B cell (primary cell): ENCODE results near the gene KPNA3. TPM values are rescaled to one million over a fixed set of nuclear protein-coding genes. Genes with fewer than 3 reads are reported as not detected.

Experiments used
- ATAC-seq: fragments of 200-7000 bp; cut with Tn5 transposase; one replicate; pipeline ENCODE4 v1.10.0; 2021; ENCODE audit warnings: low read depth, mild to moderate bottlenecking, moderate number of reproducible peaks, moderate library complexity
- CTCF ChIA-PET: fragments of 350-600 bp; sonication (Branson Sonifier 250); formaldehyde crosslinking; loops from one replicate; lab custom pipeline; 2021; ENCODE audit warnings: antibody characterized with exemption, inconsistent platforms; lab: Charles Lee
- POLR2A ChIA-PET: fragments of 350-600 bp; sonication (Branson Sonifier 250); formaldehyde crosslinking; loops from one replicate; lab custom pipeline; 2021; ENCODE audit warnings: antibody characterized with exemption; lab: Charles Lee
- DNase-seq: peaks from one replicate; pipeline ENCODE4 v3.0.0; 2013
- H2AFZ ChIP-seq: 2 replicates; pipeline ENCODE4 v1.6.1; 2012; ENCODE audit warnings: mild to moderate bottlenecking, low read depth, low read length; ENCODE audit not compliant: insufficient read depth, poor library complexity, severe bottlenecking
- H3K27ac ChIP-seq, 2 donors: 1 replicate in 1 of 2; 2 replicates in 1 of 2; pipeline ENCODE4 v1.5.1; 2012 to 2013; ENCODE audit warnings: low read length in 2 of 2, mild to moderate bottlenecking in 2 of 2, moderate library complexity in 1 of 2
- H3K27me3 ChIP-seq, 4 experiments: fragments of 200-600 bp in 1 of 4; sonication (generic) in 1 of 4; replicated peaks in 1 of 4; 1 replicate in 2 of 4; 2 replicates in 2 of 4; pipeline versions ENCODE4 v1.6.1 to v1.7.0; 2013 to 2016; ENCODE audit warnings: low read length in 3 of 4, mild to moderate bottlenecking in 2 of 4, mixed read lengths in 1 of 4, moderate library complexity in 1 of 4; ENCODE audit not compliant: insufficient read depth in 4 of 4, control insufficient read depth in 3 of 4; ENCODE audit errors: control extremely low read depth in 1 of 4
- H3K36me3 ChIP-seq, 2 experiments: replicated peaks in 1 of 2; 1 replicate in 1 of 2; 2 replicates in 1 of 2; pipeline versions ENCODE4 v1.6.1 to v1.7.1; 2013; ENCODE audit warnings: low read length in 1 of 2; ENCODE audit not compliant: insufficient read depth in 2 of 2, control insufficient read depth in 1 of 2; ENCODE audit errors: control extremely low read depth in 1 of 2, extremely low read depth in 1 of 2
- H3K4me1 ChIP-seq, 2 donors: fragments of 200-600 bp in 1 of 2; sonication (generic) in 1 of 2; 1 replicate in 1 of 2; 2 replicates in 1 of 2; pipeline versions ENCODE4 v1.5.1 to v1.6.1; 2013 to 2017; ENCODE audit warnings: low read length in 2 of 2; ENCODE audit not compliant: control insufficient read depth in 2 of 2, insufficient read depth in 2 of 2
- H3K4me2 ChIP-seq: replicated peaks from 2 replicates; pipeline ENCODE3; 2012; ENCODE audit warnings: mild to moderate bottlenecking, low read depth, low read length; ENCODE audit not compliant: poor library complexity, severe bottlenecking
- H3K4me3 ChIP-seq, 5 experiments: fragments of 200-600 bp in 1 of 5; sonication (generic) in 1 of 5; 1 replicate in 3 of 5; 2 replicates in 2 of 5; pipeline versions ENCODE4 v1.5.1 to v1.7.0; 2011 to 2016; ENCODE audit warnings: low read length in 4 of 5, mild to moderate bottlenecking in 4 of 5, low read depth in 2 of 5, control low read depth in 1 of 5, moderate library complexity in 1 of 5; ENCODE audit not compliant: insufficient read depth in 1 of 5; ENCODE audit errors: control extremely low read depth in 1 of 5, extremely low read depth in 1 of 5
- H3K79me2 ChIP-seq: fragments of 200-600 bp; sonication (generic); one replicate; pipeline ENCODE4 v1.6.0; 2016; ENCODE audit warnings: low read length; ENCODE audit not compliant: control insufficient read depth, insufficient read depth
- H3K9ac ChIP-seq: fragments of 200-600 bp; sonication (generic); 2 replicates; pipeline ENCODE4 v1.6.1; 2017; ENCODE audit warnings: mild to moderate bottlenecking, low read length, moderate library complexity
- H3K9me3 ChIP-seq, 3 donors: one replicate each; pipeline versions ENCODE4 v1.6.1 to v1.7.1; 2013; ENCODE audit warnings: low read length in 2 of 3; ENCODE audit not compliant: control insufficient read depth in 2 of 3, insufficient read depth in 1 of 3; ENCODE audit errors: control extremely low read depth in 1 of 3
- H4K20me1 ChIP-seq: 2 replicates; pipeline ENCODE4 v1.6.0; 2012; ENCODE audit warnings: mild to moderate bottlenecking, low read length; ENCODE audit not compliant: insufficient read depth, control insufficient read depth, poor library complexity, severe bottlenecking
- H3K27ac Mint-ChIP-seq: one replicate; pipeline ENCODE4 v1.8.0; 2021; ENCODE audit warnings: mixed read lengths
- H3K27me3 Mint-ChIP-seq: one replicate; pipeline ENCODE4 v1.8.0; 2021; ENCODE audit warnings: mixed read lengths
- H3K4me1 Mint-ChIP-seq: one replicate; pipeline ENCODE4 v1.8.0; 2021; ENCODE audit warnings: mixed read lengths
- H3K4me3 Mint-ChIP-seq: one replicate; pipeline ENCODE4 v1.8.0; 2021; ENCODE audit warnings: mixed read lengths
- H3K9me3 Mint-ChIP-seq: one replicate; pipeline ENCODE4 v1.8.0; 2022; ENCODE audit warnings: mixed read lengths; ENCODE audit not compliant: insufficient read depth
- CTCF ChIP-seq: fragments of 200-600 bp; IDR thresholded peaks from one replicate; pipeline ENCODE4 v1.8.0; 2022; ENCODE audit warnings: antibody characterized with exemption, mild to moderate bottlenecking
- EZH2 ChIP-seq: IDR thresholded peaks from 2 replicates; pipeline ENCODE4 v1.6.1; 2012; ENCODE audit warnings: borderline replicate concordance, low read depth, mild to moderate bottlenecking, moderate library complexity, low read length; ENCODE audit not compliant: insufficient read depth, poor library complexity, severe bottlenecking
- WGBS: methylation state at CpG from one replicate; pipeline ENCODE4 v1.1.5; 2013; ENCODE audit warnings: missing lambda C conversion rate; ENCODE audit not compliant: insufficient coverage; 5-methylcytosine and 5-hydroxymethylcytosine counted together
- intact Hi-C: fragments of 100-400 bp; cut with micrococcal nuclease; formaldehyde crosslinking; loops from one replicate; pipeline ENCODE4 v1.10.0; 2022
- polyA plus RNA-seq: library from polyadenylated mRNA; depleted of rRNA; stranded (reverse); fragments of >200 nt; gene quantifications from 2 replicates; pipeline ENCODE4 v1.2.3, GENCODE V29; 2012
- total RNA-seq, 2 donors: library from RNA; stranded (reverse); fragments of 120-200 nt in 1 of 2; gene quantifications; 1 replicate in 1 of 2; 2 replicates in 1 of 2; pipeline versions ENCODE4 v1.2.3 to v1.2.4, GENCODE V29; 2013 to 2022

KPNA3 gene
- total and polyA plus RNA-seq, 2 donors (not counting 1 experiment from before 2014, with no cell fraction given), result 7.8 to 19.7 TPM

GRCh38 chr13:49836516-49836915, 44.0 kb upstream of the KPNA3 start:
- Mint-ChIP-seq H3K27me3 (no peaks in the 10 kb centered on the region), H3K9me3 (no peaks in the 10 kb centered on the region), H3K4me1 (peaks cover 2% of the 10 kb centered on the region), H3K4me3 (no peak overlapping the region), H3K27ac (no peak overlapping the region)
- ATAC-seq (no peak), DNase-seq (no peak)
- 96% methylated on average over 5 of the region's 5 CpGs for whole genome bisulfite sequencing
- no peak overlapping the region for H2AFZ ChIP-seq
- H3K27ac ChIP-seq, result no peak overlapping the region
- ChIA-PET POLR2A (no interaction called here), CTCF (no interaction called here)
- no peak for TF ChIP-seq EZH2
- TF ChIP-seq CTCF, result no peak
- H4K20me1 ChIP-seq, result no peaks in the 10 kb centered on the region
- intact Hi-C loops, result no loop called here
- H3K9me3 ChIP-seq, result peaks cover 0 to 4% (median 0%) of the 10 kb centered on the region in 3 donors
- H3K4me3 ChIP-seq, result no peak overlapping the region
- no peak overlapping the region for H3K4me2 ChIP-seq
- no peaks in the 10 kb centered on the region for H3K27me3 ChIP-seq
- no peaks in the 10 kb centered on the region for H3K4me1 ChIP-seq
- H3K79me2 ChIP-seq, result no peaks in the 10 kb centered on the region
- H3K9ac ChIP-seq, result no peak overlapping the region
- no peaks in the 10 kb centered on the region for H3K36me3 ChIP-seq

- WGBS, result 100% methylated on average over 4 of the region's 5 CpGs
Observed at GRCh38 chr13:49833402-49833801, 40.9 kb upstream of the KPNA3 start.

More at GRCh38 chr13:49833402-49833801, 40.9 kb upstream of the KPNA3 start:
- Histone ChIP-seq H3K27ac (no peak overlapping the region), H3K4me1 (no peaks in the 10 kb centered on the region), H4K20me1 (no peaks in the 10 kb centered on the region), H3K79me2 (no peaks in the 10 kb centered on the region), H3K36me3 (no peaks in the 10 kb centered on the region), H3K9ac (no peak overlapping the region), H3K27me3 (peaks cover 0 to 5% (median 1%) of the 10 kb centered on the region in 4 experiments), H3K9me3 (peaks cover 0 to 13% (median 7%) of the 10 kb centered on the region in 3 donors), H3K4me3 (no peak overlapping the region), H3K4me2 (no peak overlapping the region), H2AFZ (no peak overlapping the region)
- Mint-ChIP-seq H3K27me3 (peaks cover 5% of the 10 kb centered on the region), H3K4me3 (no peak overlapping the region), H3K9me3 (peaks cover 7% of the 10 kb centered on the region), H3K27ac (no peak overlapping the region), H3K4me1 (peaks cover 6% of the 10 kb centered on the region)
- ChIA-PET CTCF (no interaction called here), POLR2A (no interaction called here)
- intact Hi-C loops, result no loop called here
- ATAC-seq, result no peak
- no peak for DNase-seq
- TF ChIP-seq EZH2, result no peak
- TF ChIP-seq CTCF, result no peak
